Muscle of leg (tissue), 11 donors: Measurements from ENCODE around the gene KCNJ4. TPM values are rescaled to one million over a fixed set of nuclear protein-coding genes. Genes with fewer than 3 reads are reported as not detected.
"Not testable (repeated sequence)": the region's sequence is repeated elsewhere in the genome, so short reads cannot be mapped to it uniquely, and the experiment has no call there.

ENCODE experiments used
- DNase-seq: peaks from one replicate; pipeline ENCODE4 v3.0.0; 2013
- H3K27ac ChIP-seq: one replicate; pipeline ENCODE4 v1.5.1; 2013; ENCODE audit warnings: mild to moderate bottlenecking, low read length, control low read depth
- H3K27me3 ChIP-seq: one replicate; pipeline ENCODE4 v1.6.1; 2013; ENCODE audit warnings: low read length; ENCODE audit not compliant: control insufficient read depth, insufficient read depth
- H3K36me3 ChIP-seq: one replicate; pipeline ENCODE4 v1.6.1; 2013; ENCODE audit warnings: low read length; ENCODE audit not compliant: control insufficient read depth, insufficient read depth
- H3K4me1 ChIP-seq: one replicate; pipeline ENCODE4 v1.6.1; 2013; ENCODE audit warnings: low read length; ENCODE audit not compliant: control insufficient read depth, insufficient read depth
- H3K4me3 ChIP-seq: one replicate; pipeline ENCODE4 v1.5.1; 2013; ENCODE audit warnings: low read length, control low read depth
- H3K9me3 ChIP-seq: replicated peaks from 2 replicates; pipeline ENCODE4 v1.6.1; 2013; ENCODE audit warnings: low read depth, low read length; ENCODE audit not compliant: control insufficient read depth
- WGBS: methylation state at CpG from one replicate; pipeline ENCODE4 v1.1.5; 2013; ENCODE audit warnings: missing lambda C conversion rate; ENCODE audit not compliant: insufficient coverage; 5-methylcytosine and 5-hydroxymethylcytosine counted together
- polyA plus RNA-seq, 8 donors: library from polyadenylated mRNA; unstranded; fragments of 120-200 nt; gene quantifications; one replicate each; pipeline versions ENCODE4 v1.2.1 to v1.2.3, GENCODE V29; 2013; ENCODE audit warnings: inconsistent platforms in 1 of 8, low replicate concordance in 1 of 8; ENCODE audit not compliant: insufficient read length in 8 of 8, insufficient read depth in 1 of 8
- total RNA-seq: library from RNA; stranded (reverse); fragments of 120-200 nt; gene quantifications from one replicate; pipeline ENCODE4 v1.2.4, GENCODE V29; 2013

KCNJ4 gene
- total and polyA plus RNA-seq, 9 donors: 0.27 to 0.80 (median 0.37) TPM

DNA sequence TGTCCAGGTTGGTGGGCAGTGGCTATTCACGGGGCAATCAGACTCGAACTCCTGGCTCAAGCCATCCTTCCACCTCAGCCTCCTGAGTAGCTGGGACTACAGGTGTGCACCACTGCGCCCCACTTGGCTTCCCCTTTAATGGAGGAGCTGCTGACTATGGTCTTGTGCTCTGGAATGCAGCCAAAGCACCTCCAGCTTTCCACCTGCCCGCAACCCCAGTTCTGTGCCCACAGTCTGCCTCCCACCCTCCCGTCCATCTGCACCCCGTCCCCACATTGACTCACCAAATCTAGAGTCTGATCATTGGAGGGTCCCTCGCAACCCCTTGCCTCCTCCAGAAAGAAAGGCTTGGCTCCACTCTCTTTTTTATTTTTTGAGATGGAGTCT, 41.0 kb downstream of the KCNJ4 start:
- Histone ChIP-seq H3K27me3 (peaks cover 3% of the 10 kb centered on the region), H3K4me3 (no peak overlapping the region), H3K36me3 (no peaks in the 10 kb centered on the region), H3K9me3 (no peaks in the 10 kb centered on the region), H3K4me1 (peaks cover 32% of the 10 kb centered on the region), H3K27ac (no peak overlapping the region)
- WGBS: 95% methylated on average over 5 of the region's 7 CpGs
- DNase-seq: no peak

DNA sequence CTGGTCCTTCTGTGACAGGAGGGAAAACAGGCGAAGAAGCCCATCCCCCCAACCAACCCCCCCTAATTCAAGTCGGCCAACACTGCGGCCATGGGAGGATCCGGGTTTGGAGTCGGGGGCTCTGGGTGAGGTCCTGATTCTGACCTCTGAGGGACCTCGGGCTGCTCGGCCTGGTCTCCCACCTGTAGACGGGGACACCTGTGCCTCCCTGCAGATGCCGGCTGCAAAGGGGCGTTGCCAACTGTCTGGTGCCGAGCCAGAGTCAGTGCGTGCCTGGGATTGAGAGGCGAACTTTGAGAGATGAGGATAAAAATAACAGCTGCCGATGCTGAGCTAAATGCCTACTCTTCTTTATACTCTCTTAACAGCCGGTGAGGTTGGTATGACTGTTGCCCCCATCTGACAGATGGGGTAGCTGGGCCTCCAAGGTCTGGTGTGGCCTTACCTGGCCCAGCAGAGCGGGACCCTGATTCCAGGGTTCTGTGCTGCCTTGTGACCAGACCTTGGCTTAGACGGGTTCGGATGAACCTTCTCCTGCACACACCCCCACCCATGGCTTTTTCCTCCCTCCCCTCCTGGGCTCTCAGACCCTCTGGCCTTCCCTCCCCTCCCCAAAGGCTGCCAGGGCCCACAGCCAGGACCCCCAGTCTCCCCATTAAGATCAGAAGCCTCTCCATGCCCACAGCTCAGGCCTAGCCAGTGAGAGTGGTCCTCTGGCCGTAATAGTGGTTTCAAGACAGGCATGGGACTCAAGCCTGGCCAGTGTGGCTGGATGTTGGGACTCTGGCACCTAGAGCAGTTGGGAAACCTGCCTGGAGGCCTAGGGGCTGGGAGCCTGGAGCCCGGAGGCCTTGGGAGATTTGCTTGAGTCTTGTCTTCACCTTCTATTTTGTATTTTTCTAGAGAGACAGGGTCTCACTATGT, 41.7 kb downstream of the KCNJ4 start:
- Histone ChIP-seq H3K4me1 (peaks cover 32% of the 10 kb centered on the region), H3K27ac (peak overlapping the region; percentile 20), H3K36me3 (no peaks in the 10 kb centered on the region), H3K27me3 (peaks cover 3% of the 10 kb centered on the region), H3K4me3 (peak overlapping the region; percentile 19), H3K9me3 (no peaks in the 10 kb centered on the region)
- peak; percentile 75 for DNase-seq
- 38% methylated on average over 8 of the region's 20 CpGs for WGBS

DNA sequence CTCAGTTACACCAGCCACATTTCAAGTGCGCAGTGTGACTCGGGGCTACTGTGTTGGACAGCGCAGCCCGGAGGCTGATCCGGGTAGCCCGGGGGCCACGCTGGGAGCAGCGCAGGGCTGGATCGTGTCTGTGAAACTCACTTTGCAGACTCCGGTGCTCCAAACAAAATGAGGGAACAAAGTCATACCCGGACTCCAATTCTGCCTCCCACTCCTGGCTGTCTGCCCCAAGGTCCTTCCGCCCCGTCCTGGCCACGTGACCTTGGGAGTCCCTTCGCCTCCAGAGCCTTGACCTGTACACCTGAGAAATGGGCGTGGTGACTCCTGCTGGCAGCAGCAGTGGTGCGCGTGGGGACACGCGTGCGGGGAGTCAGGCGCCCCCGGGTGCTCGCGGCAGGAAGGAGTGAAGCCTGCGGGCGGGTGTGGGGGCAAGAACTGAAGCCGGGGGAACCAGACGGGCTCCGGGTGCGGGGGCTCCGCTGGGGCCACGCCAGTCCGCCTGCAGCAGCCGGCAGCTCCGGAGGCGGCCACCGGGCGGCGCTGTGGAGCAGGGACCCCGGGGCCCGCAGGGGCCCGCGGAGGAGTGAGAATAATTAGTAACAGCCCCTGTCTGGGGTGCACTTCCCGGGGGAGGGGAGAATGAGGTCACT, 42.4 kb downstream of the KCNJ4 start:
- peaks cover 32% of the 10 kb centered on the region for H3K4me1 ChIP-seq
- WGBS: 13% methylated on average over 44 of the region's 45 CpGs
- H3K4me3 ChIP-seq: peak overlapping the region; percentile 19
- no peak overlapping the region for H3K27ac ChIP-seq
- DNase-seq: no peak
- H3K36me3 ChIP-seq: no peaks in the 10 kb centered on the region
- H3K27me3 ChIP-seq: peaks cover 3% of the 10 kb centered on the region
- H3K9me3 ChIP-seq: no peaks in the 10 kb centered on the region

DNA sequence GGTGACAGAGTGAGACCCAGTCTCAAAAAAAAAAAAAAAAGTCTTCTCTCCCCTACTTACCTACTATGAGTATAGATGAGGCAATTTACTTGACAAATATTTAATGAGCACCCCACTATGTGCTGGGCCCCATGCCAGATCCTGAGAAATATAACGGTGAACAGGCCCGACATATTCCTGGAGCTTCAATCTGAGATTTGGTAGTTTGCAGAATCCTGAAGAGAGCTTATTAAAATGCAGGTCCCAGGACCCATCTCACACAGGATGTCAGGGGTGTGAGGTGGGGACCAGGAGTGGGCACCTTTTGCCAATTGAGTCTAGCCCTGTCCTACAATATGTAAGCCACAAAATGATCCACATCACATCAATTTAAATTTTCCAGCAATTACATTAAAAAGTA, 44.0 kb downstream of the KCNJ4 start:
- Histone ChIP-seq H3K4me1 (peaks cover 30% of the 10 kb centered on the region), H3K9me3 (no peaks in the 10 kb centered on the region), H3K27ac (no peak overlapping the region), H3K36me3 (no peaks in the 10 kb centered on the region), H3K27me3 (peaks cover 3% of the 10 kb centered on the region), H3K4me3 (no peak overlapping the region)
- WGBS: 100% methylated on average over 2 of the region's 2 CpGs
- DNase-seq: no peak

- H3K9me3 ChIP-seq: not testable (repeated sequence)
Observed at GRCh38 chr22:38409916-38410315, 45.1 kb downstream of the KCNJ4 start.

GRCh38 chr22:38406617-38407016, 48.4 kb downstream of the KCNJ4 start:
- Histone ChIP-seq H3K4me1 (no peaks in the 10 kb centered on the region), H3K9me3 (no peaks in the 10 kb centered on the region), H3K27me3 (peaks cover 7% of the 10 kb centered on the region), H3K4me3 (no peak overlapping the region), H3K36me3 (no peaks in the 10 kb centered on the region), H3K27ac (no peak overlapping the region)
- no CpG with 5 or more reads among the region's 4 CpGs for WGBS
- no peak for DNase-seq

More at GRCh38 chr22:38409916-38410315, 45.1 kb downstream of the KCNJ4 start:
- not testable (repeated sequence) for H3K27me3 ChIP-seq, DNase-seq, H3K4me3 ChIP-seq, H3K36me3 ChIP-seq, H3K27ac ChIP-seq
- H3K4me1 ChIP-seq: peaks cover 19% of the 10 kb centered on the region
- WGBS: 95% methylated on average over 14 of the region's 35 CpGs

GRCh38 chr22:38404419-38404818, 50.6 kb downstream of the KCNJ4 start:
- whole genome bisulfite sequencing: 100% methylated on average over 2 of the region's 6 CpGs
- Histone ChIP-seq H3K4me3 (no peak overlapping the region), H3K27me3 (peaks cover 12% of the 10 kb centered on the region), H3K4me1 (no peaks in the 10 kb centered on the region), H3K9me3 (no peaks in the 10 kb centered on the region), H3K36me3 (no peaks in the 10 kb centered on the region), H3K27ac (no peak overlapping the region)
- DNase-seq: no peak

GRCh38 chr22:38403812-38404211, 51.2 kb downstream of the KCNJ4 start:
- no peaks in the 10 kb centered on the region for H3K9me3 ChIP-seq
- peaks cover 15% of the 10 kb centered on the region for H3K27me3 ChIP-seq
- H3K36me3 ChIP-seq: no peaks in the 10 kb centered on the region
- no peak overlapping the region for H3K27ac ChIP-seq
- no peak overlapping the region for H3K4me3 ChIP-seq
- WGBS: 72% methylated on average over 8 of the region's 8 CpGs
- H3K4me1 ChIP-seq: no peaks in the 10 kb centered on the region
- no peak for DNase-seq

DNA sequence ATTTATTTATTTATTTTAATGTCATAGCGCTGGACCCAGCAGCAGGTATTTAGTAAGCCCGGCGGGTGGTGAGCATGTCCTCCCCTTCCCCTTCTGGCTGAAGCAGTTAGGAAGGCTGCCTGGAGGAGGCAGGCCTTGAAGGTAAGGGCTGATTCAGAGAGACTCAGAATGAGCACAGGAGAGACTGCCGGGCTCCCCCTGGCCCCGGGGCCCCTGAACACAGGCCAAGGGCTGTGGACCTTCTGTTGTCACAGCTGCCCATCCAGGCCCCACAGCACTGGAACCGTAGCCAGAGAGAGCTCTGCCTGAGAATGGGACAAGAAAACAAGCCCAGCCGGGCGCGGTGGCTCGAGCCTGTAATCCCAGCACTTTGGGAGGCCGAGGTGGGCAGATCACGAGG, 52.8 kb downstream of the KCNJ4 start:
- DNase-seq: no peak
- 77% methylated on average over 3 of the region's 12 CpGs for WGBS

GRCh38 chr22:38401336-38402084, 53.5 kb downstream of the KCNJ4 start:
- no peak overlapping the region for H3K4me3 ChIP-seq
- H3K36me3 ChIP-seq: no peaks in the 10 kb centered on the region
- peaks cover 6% of the 10 kb centered on the region for H3K4me1 ChIP-seq
- DNase-seq: no peak
- no peak overlapping the region for H3K27ac ChIP-seq
- no peaks in the 10 kb centered on the region for H3K9me3 ChIP-seq
- peaks cover 15% of the 10 kb centered on the region for H3K27me3 ChIP-seq
- WGBS: 70% methylated on average over 6 of the region's 9 CpGs

More for the DNA sequence above, 52.8 kb downstream of the KCNJ4 start:
- H3K4me3 ChIP-seq: no peak overlapping the region
- H3K36me3 ChIP-seq: no peaks in the 10 kb centered on the region
- peaks cover 15% of the 10 kb centered on the region for H3K27me3 ChIP-seq
- peaks cover 1% of the 10 kb centered on the region for H3K4me1 ChIP-seq
- no peaks in the 10 kb centered on the region for H3K9me3 ChIP-seq
- H3K27ac ChIP-seq: no peak overlapping the region
